Thyroid gland (tissue), 4 donors: ENCODE measurements around the gene IL4R.

ENCODE experiments used
- CTCF ChIP-seq, 6 experiments: fragments of 200-600 bp in 3 of 6; fragments of 450-650 bp in 3 of 6; sonication (generic) in 3 of 6; IDR thresholded peaks; one replicate each; pipeline ENCODE4 v1.5.1; 2016 to 2019; ENCODE audit warnings: antibody characterized with exemption in 6 of 6, mild to moderate bottlenecking in 2 of 6, inconsistent platforms in 1 of 6, moderate library complexity in 1 of 6
- POLR2A ChIP-seq, 2 donors: fragments of 450-650 bp; IDR thresholded peaks; one replicate each; pipeline ENCODE4 v1.6.1; 2017; ENCODE audit warnings: antibody characterized with exemption in 2 of 2, mild to moderate bottlenecking in 2 of 2, moderate library complexity in 1 of 2

DNA sequence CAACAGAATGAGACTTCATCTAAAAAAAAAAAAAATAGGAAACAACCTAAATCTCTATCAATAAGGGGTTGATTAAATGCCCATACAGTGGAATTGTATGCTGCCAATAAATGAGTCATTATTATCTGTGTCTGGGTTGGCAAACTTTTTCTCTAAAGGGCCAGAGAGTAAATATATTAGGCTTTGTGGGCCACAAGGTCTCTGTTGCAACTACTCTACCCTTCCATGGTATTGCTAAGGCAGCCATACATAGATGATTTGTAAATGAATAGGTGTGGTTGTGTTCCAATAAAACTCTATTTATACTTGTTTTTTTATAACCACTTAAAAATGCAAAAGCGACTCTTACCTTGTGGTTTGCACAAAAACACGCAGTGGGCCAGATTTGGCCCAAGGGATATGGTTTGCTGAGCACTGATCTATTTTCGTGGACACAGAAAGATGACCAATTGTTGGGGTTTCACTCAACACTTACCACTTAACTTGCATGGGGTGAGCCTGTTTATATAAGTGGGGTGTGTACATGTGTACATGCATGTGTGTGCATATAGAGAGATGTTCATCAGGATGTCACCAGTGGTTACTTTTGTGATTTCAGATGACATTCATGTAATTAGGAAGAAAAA, 12.4 kb upstream of the IL4R start:
- TF ChIP-seq CTCF (IDR thresholded peaks at IDR 0.05) (no peak), POLR2A (IDR thresholded peaks at IDR 0.05) (no peak)
